Mammary epithelial cell (primary cell): ENCODE measurements around the gene NTN4.

Source experiments
- CTCF ChIP-seq, 2 donors: IDR thresholded peaks in 1 of 2; conservative IDR thresholded peaks in 1 of 2; 2 replicates each; pipeline ENCODE4 v1.5.1; 2011 to 2012; ENCODE audit warnings: inconsistent platforms in 2 of 2, low read length in 2 of 2, mild to moderate bottlenecking in 2 of 2, control low read depth in 1 of 2, low read depth in 1 of 2; ENCODE audit not compliant: insufficient read depth in 1 of 2; ENCODE audit errors: extremely low read depth in 1 of 2
- EZH2 ChIP-seq: IDR thresholded peaks from 2 replicates; pipeline ENCODE4 v1.6.1; 2012; ENCODE audit warnings: low read length, inconsistent platforms, borderline replicate concordance

GRCh38 chr12:95838125-95838524, 47.6 kb upstream of the NTN4 start:
- TF ChIP-seq CTCF (conservative IDR thresholded peaks at IDR 0.05 in 1 of 2, IDR thresholded peaks at IDR 0.05 in 1 of 2; ENCODE audit: extremely low read depth in 1 of 2, insufficient read depth in 1 of 2, low read depth in 1 of 2, low read length in 2 of 2) (no peak), EZH2 (no peak)
